Liver (tissue), 9 donors: ENCODE results near the gene USH2A. TPM values are rescaled to one million over a fixed set of nuclear protein-coding genes. Genes with fewer than 3 reads are reported as not detected.

Source experiments
- DNase-seq: peaks from one replicate; pipeline ENCODE4 v3.0.0-alpha.2; 2017; ENCODE audit warnings: low spot score
- H3K27ac ChIP-seq, 2 donors: one replicate each; pipeline ENCODE4 v1.7.0; 2013; ENCODE audit warnings: inconsistent platforms in 2 of 2, low read length in 2 of 2, control low read depth in 1 of 2, low read depth in 1 of 2, mild to moderate bottlenecking in 1 of 2
- H3K27me3 ChIP-seq, 4 donors: one replicate each; pipeline versions ENCODE4 v1.6.1 to v1.7.0; 2013; ENCODE audit warnings: low read length in 3 of 4, inconsistent platforms in 1 of 4, mild to moderate bottlenecking in 1 of 4, moderate library complexity in 1 of 4; ENCODE audit not compliant: control insufficient read depth in 4 of 4, insufficient read depth in 4 of 4
- H3K36me3 ChIP-seq, 4 donors: one replicate each; pipeline versions ENCODE4 v1.6.1 to v1.7.0; 2013; ENCODE audit warnings: low read length in 3 of 4, mild to moderate bottlenecking in 3 of 4, low read depth in 1 of 4, moderate library complexity in 1 of 4; ENCODE audit not compliant: control insufficient read depth in 4 of 4, insufficient read depth in 3 of 4
- H3K4me1 ChIP-seq, 4 donors: one replicate each; pipeline versions ENCODE4 v1.6.1 to v1.7.0; 2013; ENCODE audit warnings: low read length in 3 of 4, mild to moderate bottlenecking in 3 of 4, moderate library complexity in 1 of 4; ENCODE audit not compliant: control insufficient read depth in 4 of 4, insufficient read depth in 4 of 4
- H3K4me3 ChIP-seq, 3 donors: one replicate each; pipeline versions ENCODE4 v1.6.1 to v1.7.0; 2013; ENCODE audit warnings: low read length in 3 of 3, control low read depth in 1 of 3, low read depth in 1 of 3, mild to moderate bottlenecking in 1 of 3
- H3K9ac ChIP-seq, 2 donors: one replicate each; pipeline ENCODE4 v1.7.0; 2013; ENCODE audit warnings: low read length in 2 of 2, mild to moderate bottlenecking in 2 of 2, moderate library complexity in 2 of 2, control low read depth in 1 of 2, low read depth in 1 of 2
- H3K9me3 ChIP-seq, 4 donors: one replicate each; pipeline versions ENCODE4 v1.6.1 to v1.7.0; 2013; ENCODE audit warnings: low read length in 3 of 4; ENCODE audit not compliant: control insufficient read depth in 4 of 4
- FOXA1 ChIP-seq: IDR thresholded peaks from 2 replicates; pipeline ENCODE4 v1.6.1; 2016; ENCODE audit warnings: antibody characterized with exemption
- FOXA2 ChIP-seq: IDR thresholded peaks from 2 replicates; pipeline ENCODE4 v1.6.1; 2016; ENCODE audit warnings: antibody characterized with exemption
- GABPA ChIP-seq, 2 donors: IDR thresholded peaks in 1 of 2; conservative IDR thresholded peaks in 1 of 2; 2 replicates each; pipeline ENCODE4 v1.6.1; 2016; ENCODE audit warnings: antibody characterized with exemption in 2 of 2, mild to moderate bottlenecking in 1 of 2, moderate library complexity in 1 of 2
- HNF4G ChIP-seq: IDR thresholded peaks from 2 replicates; pipeline ENCODE4 v1.6.1; 2016; ENCODE audit warnings: antibody characterized with exemption
- SP1 ChIP-seq: IDR thresholded peaks from 2 replicates; pipeline ENCODE4 v1.6.1; 2018; ENCODE audit warnings: antibody characterized with exemption, mild to moderate bottlenecking
- TAF1 ChIP-seq: conservative IDR thresholded peaks from 2 replicates; pipeline ENCODE4 v1.6.1; 2016; ENCODE audit warnings: antibody characterized with exemption, mild to moderate bottlenecking
- WGBS: extraction: QIAGEN DNeasy Blood & Tissue Kit; methylation state at CpG from one replicate; pipeline ENCODE4 v1.1.7; 2013; 5-methylcytosine and 5-hydroxymethylcytosine counted together
- polyA plus RNA-seq, 2 donors: library from polyadenylated mRNA; stranded (reverse) in 1 of 2; unstranded in 1 of 2; fragments of 200-250 nt in 1 of 2; fragments of >200 nt in 1 of 2; fragmentation: Nextera tagmentation in 1 of 2; extraction: Ambion mirVana in 1 of 2; gene quantifications; one replicate each; pipeline versions ENCODE4 v1.2.1 to v1.2.3, GENCODE V29; 2013 to 2015
- total RNA-seq, 2 donors: library from RNA; depleted of rRNA; stranded (reverse); fragments of >200 nt; gene quantifications; one replicate each; pipeline ENCODE4 v1.2.3, GENCODE V29; 2014
- TF ChIP-seq, protein P1 (sequence below): IDR thresholded peaks from 2 replicates; pipeline ENCODE4 v1.6.1; 2016; ENCODE audit warnings: antibody characterized with exemption
- TF ChIP-seq, protein P2 (sequence below): fragments of 150-350 bp; IDR thresholded peaks from 2 replicates; pipeline ENCODE4 v1.5.1; 2017; ENCODE audit warnings: improper control_type of control experiment, low read depth, low read length; ENCODE audit not compliant: missing input control
- TF ChIP-seq, protein P3 (sequence below): IDR thresholded peaks from 2 replicates; pipeline ENCODE4 v1.6.1; 2016; ENCODE audit warnings: antibody characterized with exemption, mild to moderate bottlenecking
- TF ChIP-seq, protein P4 (sequence below): IDR thresholded peaks from 2 replicates; pipeline ENCODE4 v1.6.1; 2016; ENCODE audit warnings: antibody characterized with exemption
- donor health status: healthy.
- donor health status: healthy.
- donor health status: healthy.
- donor health status: healthy.
- donor health status: healthy.

Gene USH2A
- total and polyA plus RNA-seq, 4 donors = 0.14 to 1.0 (median 0.31) TPM

DNA sequence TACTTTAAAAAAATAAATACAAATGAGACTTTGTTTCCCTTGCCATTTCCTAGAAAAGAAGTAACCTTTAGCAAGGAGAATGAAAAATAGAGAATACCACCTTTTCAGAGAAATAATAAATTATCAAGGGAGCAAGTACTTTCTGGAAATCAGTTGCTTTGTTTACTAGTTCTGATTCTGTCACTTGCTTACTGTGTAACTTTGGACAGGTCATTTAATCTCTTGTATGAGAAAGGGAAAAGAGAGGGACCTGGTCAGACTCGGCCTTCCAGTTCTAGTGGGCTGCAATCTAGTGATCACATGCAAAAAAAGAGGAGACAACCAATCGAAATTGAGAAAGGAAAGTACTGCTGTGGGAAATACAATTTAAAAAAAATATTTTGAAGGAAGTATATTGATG is 822.0 kb downstream of the USH2A start:
- H3K4me3 ChIP-seq = no peak overlapping the region
- H3K9me3 ChIP-seq = no peaks in the 10 kb centered on the region
- DNase-seq = no peak
- WGBS = 72% methylated on average over 2 of the region's 2 CpGs
- H3K4me1 ChIP-seq = peaks cover 4 to 14% (median 8%) of the 10 kb centered on the region in 4 donors
- H3K27ac ChIP-seq = peak overlapping the region in 1 of 2 donors; percentile 13
- no peak for TF ChIP-seq GABPA (IDR thresholded peaks at IDR 0.05 in 1 of 2, conservative IDR thresholded peaks at IDR 0.05 in 1 of 2)
- TF ChIP-seq, protein P1, sequence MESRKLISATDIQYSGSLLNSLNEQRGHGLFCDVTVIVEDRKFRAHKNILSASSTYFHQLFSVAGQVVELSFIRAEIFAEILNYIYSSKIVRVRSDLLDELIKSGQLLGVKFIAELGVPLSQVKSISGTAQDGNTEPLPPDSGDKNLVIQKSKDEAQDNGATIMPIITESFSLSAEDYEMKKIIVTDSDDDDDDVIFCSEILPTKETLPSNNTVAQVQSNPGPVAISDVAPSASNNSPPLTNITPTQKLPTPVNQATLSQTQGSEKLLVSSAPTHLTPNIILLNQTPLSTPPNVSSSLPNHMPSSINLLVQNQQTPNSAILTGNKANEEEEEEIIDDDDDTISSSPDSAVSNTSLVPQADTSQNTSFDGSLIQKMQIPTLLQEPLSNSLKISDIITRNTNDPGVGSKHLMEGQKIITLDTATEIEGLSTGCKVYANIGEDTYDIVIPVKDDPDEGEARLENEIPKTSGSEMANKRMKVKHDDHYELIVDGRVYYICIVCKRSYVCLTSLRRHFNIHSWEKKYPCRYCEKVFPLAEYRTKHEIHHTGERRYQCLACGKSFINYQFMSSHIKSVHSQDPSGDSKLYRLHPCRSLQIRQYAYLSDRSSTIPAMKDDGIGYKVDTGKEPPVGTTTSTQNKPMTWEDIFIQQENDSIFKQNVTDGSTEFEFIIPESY = no peak
- H3K9ac ChIP-seq = peak overlapping the region in 1 of 2 donors; percentile 8
- peaks cover 0 to 21% (median 9%) of the 10 kb centered on the region in 4 donors for H3K36me3 ChIP-seq
- H3K27me3 ChIP-seq = no peaks in the 10 kb centered on the region

DNA sequence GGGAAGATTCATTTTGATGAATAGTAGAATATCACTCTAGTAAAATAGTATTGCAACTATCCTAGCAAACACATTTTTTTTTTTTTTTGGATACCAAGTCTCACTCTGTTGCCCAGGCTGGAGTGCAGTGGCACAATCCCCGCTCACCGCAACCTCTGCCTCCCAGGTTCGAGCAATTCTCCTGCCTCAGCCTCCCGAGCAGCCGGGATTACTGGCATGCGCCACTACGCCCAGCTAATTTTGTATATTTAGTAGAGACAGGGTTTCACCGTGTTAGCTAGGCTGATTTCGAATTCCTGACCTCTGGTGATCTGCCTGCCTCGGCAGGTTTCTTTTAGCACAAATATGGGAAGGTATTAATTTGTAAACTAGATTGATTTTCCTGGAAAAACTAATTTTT is 822.4 kb downstream of the USH2A start:
- Histone ChIP-seq H3K27me3 (no peaks in the 10 kb centered on the region), H3K4me1 (peaks cover 0 to 11% (median 7%) of the 10 kb centered on the region in 4 donors), H3K9me3 (no peaks in the 10 kb centered on the region), H3K4me3 (no peak overlapping the region), H3K27ac (no peak overlapping the region), H3K36me3 (peaks cover 0 to 21% (median 9%) of the 10 kb centered on the region in 4 donors), H3K9ac (peak overlapping the region in 1 of 2 donors; percentile 8)
- TF ChIP-seq FOXA2 = no peak
- no peak for TF ChIP-seq TAF1
- TF ChIP-seq, protein P2, sequence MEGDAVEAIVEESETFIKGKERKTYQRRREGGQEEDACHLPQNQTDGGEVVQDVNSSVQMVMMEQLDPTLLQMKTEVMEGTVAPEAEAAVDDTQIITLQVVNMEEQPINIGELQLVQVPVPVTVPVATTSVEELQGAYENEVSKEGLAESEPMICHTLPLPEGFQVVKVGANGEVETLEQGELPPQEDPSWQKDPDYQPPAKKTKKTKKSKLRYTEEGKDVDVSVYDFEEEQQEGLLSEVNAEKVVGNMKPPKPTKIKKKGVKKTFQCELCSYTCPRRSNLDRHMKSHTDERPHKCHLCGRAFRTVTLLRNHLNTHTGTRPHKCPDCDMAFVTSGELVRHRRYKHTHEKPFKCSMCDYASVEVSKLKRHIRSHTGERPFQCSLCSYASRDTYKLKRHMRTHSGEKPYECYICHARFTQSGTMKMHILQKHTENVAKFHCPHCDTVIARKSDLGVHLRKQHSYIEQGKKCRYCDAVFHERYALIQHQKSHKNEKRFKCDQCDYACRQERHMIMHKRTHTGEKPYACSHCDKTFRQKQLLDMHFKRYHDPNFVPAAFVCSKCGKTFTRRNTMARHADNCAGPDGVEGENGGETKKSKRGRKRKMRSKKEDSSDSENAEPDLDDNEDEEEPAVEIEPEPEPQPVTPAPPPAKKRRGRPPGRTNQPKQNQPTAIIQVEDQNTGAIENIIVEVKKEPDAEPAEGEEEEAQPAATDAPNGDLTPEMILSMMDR = no peak
- TF ChIP-seq GABPA (IDR thresholded peaks at IDR 0.05 in 1 of 2, conservative IDR thresholded peaks at IDR 0.05 in 1 of 2) = no peak
- TF ChIP-seq, protein P3, sequence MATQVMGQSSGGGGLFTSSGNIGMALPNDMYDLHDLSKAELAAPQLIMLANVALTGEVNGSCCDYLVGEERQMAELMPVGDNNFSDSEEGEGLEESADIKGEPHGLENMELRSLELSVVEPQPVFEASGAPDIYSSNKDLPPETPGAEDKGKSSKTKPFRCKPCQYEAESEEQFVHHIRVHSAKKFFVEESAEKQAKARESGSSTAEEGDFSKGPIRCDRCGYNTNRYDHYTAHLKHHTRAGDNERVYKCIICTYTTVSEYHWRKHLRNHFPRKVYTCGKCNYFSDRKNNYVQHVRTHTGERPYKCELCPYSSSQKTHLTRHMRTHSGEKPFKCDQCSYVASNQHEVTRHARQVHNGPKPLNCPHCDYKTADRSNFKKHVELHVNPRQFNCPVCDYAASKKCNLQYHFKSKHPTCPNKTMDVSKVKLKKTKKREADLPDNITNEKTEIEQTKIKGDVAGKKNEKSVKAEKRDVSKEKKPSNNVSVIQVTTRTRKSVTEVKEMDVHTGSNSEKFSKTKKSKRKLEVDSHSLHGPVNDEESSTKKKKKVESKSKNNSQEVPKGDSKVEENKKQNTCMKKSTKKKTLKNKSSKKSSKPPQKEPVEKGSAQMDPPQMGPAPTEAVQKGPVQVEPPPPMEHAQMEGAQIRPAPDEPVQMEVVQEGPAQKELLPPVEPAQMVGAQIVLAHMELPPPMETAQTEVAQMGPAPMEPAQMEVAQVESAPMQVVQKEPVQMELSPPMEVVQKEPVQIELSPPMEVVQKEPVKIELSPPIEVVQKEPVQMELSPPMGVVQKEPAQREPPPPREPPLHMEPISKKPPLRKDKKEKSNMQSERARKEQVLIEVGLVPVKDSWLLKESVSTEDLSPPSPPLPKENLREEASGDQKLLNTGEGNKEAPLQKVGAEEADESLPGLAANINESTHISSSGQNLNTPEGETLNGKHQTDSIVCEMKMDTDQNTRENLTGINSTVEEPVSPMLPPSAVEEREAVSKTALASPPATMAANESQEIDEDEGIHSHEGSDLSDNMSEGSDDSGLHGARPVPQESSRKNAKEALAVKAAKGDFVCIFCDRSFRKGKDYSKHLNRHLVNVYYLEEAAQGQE = no peak
- TF ChIP-seq SP1 = no peak
- no peak for TF ChIP-seq FOXA1
- TF ChIP-seq, protein P4, sequence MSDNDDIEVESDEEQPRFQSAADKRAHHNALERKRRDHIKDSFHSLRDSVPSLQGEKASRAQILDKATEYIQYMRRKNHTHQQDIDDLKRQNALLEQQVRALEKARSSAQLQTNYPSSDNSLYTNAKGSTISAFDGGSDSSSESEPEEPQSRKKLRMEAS = no peak
- 80% methylated on average over 10 of the region's 10 CpGs for WGBS
- no peak for DNase-seq

GRCh38 chr1:215600258-215600792 is 822.9 kb downstream of the USH2A start:
- no peak for DNase-seq
- Histone ChIP-seq H3K4me1 (peaks cover 0 to 8% (median 5%) of the 10 kb centered on the region in 4 donors), H3K9ac (no peak overlapping the region), H3K4me3 (no peak overlapping the region), H3K9me3 (no peaks in the 10 kb centered on the region), H3K27me3 (no peaks in the 10 kb centered on the region), H3K27ac (no peak overlapping the region), H3K36me3 (peaks cover 0 to 21% (median 9%) of the 10 kb centered on the region in 4 donors)
- no peak for TF ChIP-seq HNF4G
